Measurements from ENCODE around the gene ZNF367. TPM values are rescaled to one million over a fixed set of nuclear protein-coding genes. Genes with fewer than 3 reads are reported as not detected.

The ZNF367 gene
- total and polyA plus RNA-seq, 2 experiments from 2014 or later, result 0.98 to 3.6 TPM

GRCh38 chr9:96437454-96437853, 19.3 kb upstream of the ZNF367 start:
- TF ChIP-seq CTCF (IDR thresholded peaks at IDR 0.05; ENCODE audit: poor library complexity) (no peak), EZH2 (IDR thresholded peaks at IDR 0.05; ENCODE audit: borderline replicate concordance) (no peak), EZH2phosphoT487 (IDR thresholded peaks at IDR 0.05; ENCODE audit: low read depth, severe bottlenecking, unreplicated experiment) (no peak)
- no peak for DNase-seq (ENCODE audit: low spot score)
- Histone ChIP-seq H3K9me2 (replicated peaks; ENCODE audit: insufficient read depth) (no peaks in the 10 kb centered on the region), H4K20me1 (ENCODE audit: insufficient read depth, poor library complexity, severe bottlenecking) (no peaks in the 10 kb centered on the region), H3K4me2 (no peak overlapping the region), H3K4me1 (ENCODE audit: insufficient read depth) (no peaks in the 10 kb centered on the region), H3K4me3 (no peak overlapping the region), H3K79me2 (no peaks in the 10 kb centered on the region), H3K36me3 (replicated peaks; ENCODE audit: insufficient read depth, low read depth) (no peaks in the 10 kb centered on the region), H3K9me3 (ENCODE audit: low read depth) (no peaks in the 10 kb centered on the region), H3K27me3 (no peaks in the 10 kb centered on the region), H3K27ac (no peak overlapping the region), H2AFZ (no peak overlapping the region)
- WGBS (ENCODE audit: low lambda C conversion rate, missing lambda C conversion rate), result over 99% methylated on average over 7 of the region's 7 CpGs

- Histone ChIP-seq H3K4me1 (ENCODE audit: insufficient read depth) (no peaks in the 10 kb centered on the region), H4K20me1 (ENCODE audit: insufficient read depth, poor library complexity, severe bottlenecking) (no peaks in the 10 kb centered on the region), H3K4me2 (no peak overlapping the region), H2AFZ (no peak overlapping the region), H3K9me2 (replicated peaks; ENCODE audit: insufficient read depth) (no peaks in the 10 kb centered on the region), H3K36me3 (replicated peaks; ENCODE audit: insufficient read depth, low read depth) (no peaks in the 10 kb centered on the region), H3K27ac (no peak overlapping the region), H3K4me3 (no peak overlapping the region), H3K27me3 (no peaks in the 10 kb centered on the region), H3K79me2 (no peaks in the 10 kb centered on the region), H3K9me3 (ENCODE audit: low read depth) (no peaks in the 10 kb centered on the region)
- TF ChIP-seq CTCF (IDR thresholded peaks at IDR 0.05; ENCODE audit: poor library complexity), result no peak
- TF ChIP-seq EZH2phosphoT487 (IDR thresholded peaks at IDR 0.05; ENCODE audit: low read depth, severe bottlenecking, unreplicated experiment), result no peak
- TF ChIP-seq EZH2 (IDR thresholded peaks at IDR 0.05; ENCODE audit: borderline replicate concordance), result no peak
- no peak for DNase-seq (ENCODE audit: low spot score)
- WGBS (ENCODE audit: low lambda C conversion rate, missing lambda C conversion rate), result 89% methylated on average over 15 of the region's 15 CpGs
These were observed 18.4 kb upstream of the ZNF367 start for GRCh38 chr9:96436456-96437126.

GRCh38 chr9:96436063-96436455, 17.9 kb upstream of the ZNF367 start:
- no peaks in the 10 kb centered on the region for H3K9me2 ChIP-seq (replicated peaks; ENCODE audit: insufficient read depth)
- DNase-seq (ENCODE audit: low spot score), result no peak
- WGBS (ENCODE audit: low lambda C conversion rate, missing lambda C conversion rate), result 96% methylated on average over 2 of the region's 2 CpGs
- H3K79me2 ChIP-seq, result no peaks in the 10 kb centered on the region
- TF ChIP-seq EZH2 (IDR thresholded peaks at IDR 0.05; ENCODE audit: borderline replicate concordance), result no peak
- H3K4me1 ChIP-seq (ENCODE audit: insufficient read depth), result no peaks in the 10 kb centered on the region
- no peaks in the 10 kb centered on the region for H4K20me1 ChIP-seq (ENCODE audit: insufficient read depth, poor library complexity, severe bottlenecking)
- no peak overlapping the region for H3K4me2 ChIP-seq
- no peak overlapping the region for H3K27ac ChIP-seq
- H3K36me3 ChIP-seq (replicated peaks; ENCODE audit: insufficient read depth, low read depth), result no peaks in the 10 kb centered on the region
- H3K4me3 ChIP-seq, result no peak overlapping the region
- H2AFZ ChIP-seq, result no peak overlapping the region
- no peaks in the 10 kb centered on the region for H3K9me3 ChIP-seq (ENCODE audit: low read depth)
- H3K27me3 ChIP-seq, result no peaks in the 10 kb centered on the region

DNA sequence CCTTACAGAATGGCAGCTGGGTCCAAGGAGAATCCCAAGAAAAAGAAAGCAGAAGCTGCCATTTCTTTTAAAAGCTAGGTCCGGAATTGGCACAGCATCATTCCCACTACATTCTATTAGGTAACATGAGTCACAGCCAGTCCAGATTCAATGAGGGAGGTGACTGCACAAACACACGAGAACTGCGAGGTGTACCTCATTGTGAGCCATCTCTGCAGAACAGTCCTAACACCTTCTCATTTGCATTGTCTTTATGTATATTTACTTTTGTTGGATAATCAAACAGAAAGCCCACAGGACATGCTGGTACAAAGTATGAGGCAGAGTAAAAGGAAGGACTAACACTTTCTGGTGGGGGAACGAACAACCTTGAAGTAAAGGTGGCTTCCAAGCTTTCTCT, 17.2 kb upstream of the ZNF367 start:
- Histone ChIP-seq H3K4me3 (no peak overlapping the region), H4K20me1 (ENCODE audit: insufficient read depth, poor library complexity, severe bottlenecking) (no peaks in the 10 kb centered on the region), H3K79me2 (no peaks in the 10 kb centered on the region), H3K9me3 (ENCODE audit: low read depth) (no peaks in the 10 kb centered on the region), H3K4me1 (ENCODE audit: insufficient read depth) (no peaks in the 10 kb centered on the region), H3K27ac (no peak overlapping the region), H3K9me2 (replicated peaks; ENCODE audit: insufficient read depth) (no peaks in the 10 kb centered on the region), H2AFZ (no peak overlapping the region), H3K27me3 (no peaks in the 10 kb centered on the region), H3K36me3 (replicated peaks; ENCODE audit: insufficient read depth, low read depth) (no peaks in the 10 kb centered on the region), H3K4me2 (no peak overlapping the region)
- WGBS (ENCODE audit: low lambda C conversion rate, missing lambda C conversion rate), result 79% methylated on average over 4 of the region's 4 CpGs
- DNase-seq (ENCODE audit: low spot score), result no peak
- TF ChIP-seq CTCF (IDR thresholded peaks at IDR 0.05; ENCODE audit: poor library complexity) (no peak), EZH2phosphoT487 (IDR thresholded peaks at IDR 0.05; ENCODE audit: low read depth, severe bottlenecking, unreplicated experiment) (no peak), EZH2 (IDR thresholded peaks at IDR 0.05; ENCODE audit: borderline replicate concordance) (no peak)

All from hepatocyte (in vitro differentiated cells).